ENCODE measurements around the gene SEPTIN3.
A peak's percentile ranks its signal among the peaks of the same experiment; 100 is the strongest.

DNA sequence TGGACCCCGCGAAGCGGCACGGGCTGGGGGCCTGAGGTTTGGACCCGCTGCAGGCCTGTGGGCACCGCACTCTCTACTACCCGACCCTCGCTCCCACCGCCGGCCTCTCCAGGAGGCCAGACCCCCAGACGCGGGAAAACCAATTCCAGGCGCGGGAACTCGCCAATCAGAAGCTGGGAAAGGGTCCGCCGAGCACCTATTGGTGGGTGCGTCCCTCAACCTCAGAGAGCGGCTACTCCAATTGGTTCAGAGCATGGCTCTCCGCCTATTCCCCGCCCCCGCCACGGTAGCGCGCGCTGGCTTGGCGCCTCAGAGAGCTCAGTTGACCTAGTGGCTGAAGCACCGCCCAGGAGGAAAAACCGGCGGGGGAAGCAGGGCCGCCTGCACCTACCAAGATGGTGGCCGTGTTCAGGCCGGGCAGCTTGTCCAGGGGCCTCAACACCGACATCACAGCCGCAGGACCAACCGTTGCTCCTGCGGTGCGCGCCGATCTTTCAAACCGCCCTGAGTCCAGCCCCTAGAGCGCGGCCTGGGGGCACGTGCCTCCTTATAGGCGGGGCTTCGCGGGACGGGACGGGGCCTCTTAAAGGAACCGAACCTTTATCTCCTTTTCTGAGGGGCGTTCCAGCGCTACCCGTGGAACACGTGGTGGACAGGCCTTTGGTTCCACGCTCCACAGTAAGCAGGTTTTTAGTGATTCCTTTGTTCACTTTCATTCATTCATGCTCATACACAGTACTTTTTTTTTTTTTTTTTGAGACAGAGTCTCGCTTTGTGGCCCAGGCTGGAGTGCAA, 22.4 kb upstream of the SEPTIN3 start, which contains the start of gene CENPM:
- TF ChIP-seq, protein P1, sequence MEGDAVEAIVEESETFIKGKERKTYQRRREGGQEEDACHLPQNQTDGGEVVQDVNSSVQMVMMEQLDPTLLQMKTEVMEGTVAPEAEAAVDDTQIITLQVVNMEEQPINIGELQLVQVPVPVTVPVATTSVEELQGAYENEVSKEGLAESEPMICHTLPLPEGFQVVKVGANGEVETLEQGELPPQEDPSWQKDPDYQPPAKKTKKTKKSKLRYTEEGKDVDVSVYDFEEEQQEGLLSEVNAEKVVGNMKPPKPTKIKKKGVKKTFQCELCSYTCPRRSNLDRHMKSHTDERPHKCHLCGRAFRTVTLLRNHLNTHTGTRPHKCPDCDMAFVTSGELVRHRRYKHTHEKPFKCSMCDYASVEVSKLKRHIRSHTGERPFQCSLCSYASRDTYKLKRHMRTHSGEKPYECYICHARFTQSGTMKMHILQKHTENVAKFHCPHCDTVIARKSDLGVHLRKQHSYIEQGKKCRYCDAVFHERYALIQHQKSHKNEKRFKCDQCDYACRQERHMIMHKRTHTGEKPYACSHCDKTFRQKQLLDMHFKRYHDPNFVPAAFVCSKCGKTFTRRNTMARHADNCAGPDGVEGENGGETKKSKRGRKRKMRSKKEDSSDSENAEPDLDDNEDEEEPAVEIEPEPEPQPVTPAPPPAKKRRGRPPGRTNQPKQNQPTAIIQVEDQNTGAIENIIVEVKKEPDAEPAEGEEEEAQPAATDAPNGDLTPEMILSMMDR (IDR thresholded peaks at IDR 0.05; ENCODE audit: poor library complexity, severe bottlenecking): peak; percentile 48
- no peak for TF ChIP-seq EP300 (conservative IDR thresholded peaks at IDR 0.05; ENCODE audit: poor library complexity, severe bottlenecking)
- TF ChIP-seq POLR2AphosphoS5 (IDR thresholded peaks at IDR 0.05): peak; percentile 48
- TF ChIP-seq TAF1 (IDR thresholded peaks at IDR 0.05; ENCODE audit: low read depth): no peak
- TF ChIP-seq, protein P2, sequence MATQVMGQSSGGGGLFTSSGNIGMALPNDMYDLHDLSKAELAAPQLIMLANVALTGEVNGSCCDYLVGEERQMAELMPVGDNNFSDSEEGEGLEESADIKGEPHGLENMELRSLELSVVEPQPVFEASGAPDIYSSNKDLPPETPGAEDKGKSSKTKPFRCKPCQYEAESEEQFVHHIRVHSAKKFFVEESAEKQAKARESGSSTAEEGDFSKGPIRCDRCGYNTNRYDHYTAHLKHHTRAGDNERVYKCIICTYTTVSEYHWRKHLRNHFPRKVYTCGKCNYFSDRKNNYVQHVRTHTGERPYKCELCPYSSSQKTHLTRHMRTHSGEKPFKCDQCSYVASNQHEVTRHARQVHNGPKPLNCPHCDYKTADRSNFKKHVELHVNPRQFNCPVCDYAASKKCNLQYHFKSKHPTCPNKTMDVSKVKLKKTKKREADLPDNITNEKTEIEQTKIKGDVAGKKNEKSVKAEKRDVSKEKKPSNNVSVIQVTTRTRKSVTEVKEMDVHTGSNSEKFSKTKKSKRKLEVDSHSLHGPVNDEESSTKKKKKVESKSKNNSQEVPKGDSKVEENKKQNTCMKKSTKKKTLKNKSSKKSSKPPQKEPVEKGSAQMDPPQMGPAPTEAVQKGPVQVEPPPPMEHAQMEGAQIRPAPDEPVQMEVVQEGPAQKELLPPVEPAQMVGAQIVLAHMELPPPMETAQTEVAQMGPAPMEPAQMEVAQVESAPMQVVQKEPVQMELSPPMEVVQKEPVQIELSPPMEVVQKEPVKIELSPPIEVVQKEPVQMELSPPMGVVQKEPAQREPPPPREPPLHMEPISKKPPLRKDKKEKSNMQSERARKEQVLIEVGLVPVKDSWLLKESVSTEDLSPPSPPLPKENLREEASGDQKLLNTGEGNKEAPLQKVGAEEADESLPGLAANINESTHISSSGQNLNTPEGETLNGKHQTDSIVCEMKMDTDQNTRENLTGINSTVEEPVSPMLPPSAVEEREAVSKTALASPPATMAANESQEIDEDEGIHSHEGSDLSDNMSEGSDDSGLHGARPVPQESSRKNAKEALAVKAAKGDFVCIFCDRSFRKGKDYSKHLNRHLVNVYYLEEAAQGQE (IDR thresholded peaks at IDR 0.05; ENCODE audit: borderline replicate concordance): peak; percentile 24
- no peak for TF ChIP-seq EZH2 (IDR thresholded peaks at IDR 0.05; ENCODE audit: borderline replicate concordance, insufficient read depth, low read length, poor library complexity, severe bottlenecking)
- TF ChIP-seq SMC3 (conservative IDR thresholded peaks at IDR 0.05; ENCODE audit: poor library complexity): no peak
- peak; percentile 33 for TF ChIP-seq RAD21 (conservative IDR thresholded peaks at IDR 0.05)
- peak; percentile 99 for TF ChIP-seq MXI1 (conservative IDR thresholded peaks at IDR 0.05; ENCODE audit: poor library complexity, severe bottlenecking)
